ENCODE results near the gene SLC38A9.
A peak's percentile ranks its signal among the peaks of the same experiment; 100 is the strongest.
"Not testable (repeated sequence)": the region's sequence is repeated elsewhere in the genome, so short reads cannot be mapped to it uniquely, and the experiment has no call there.

The SLC38A9 gene

GRCh38 chr5:55712023-55712859 lies at the start of gene SLC38A9:
SLC38A9 (minus strand) TSS chr5:55712324; CDS start chr5:55697958, 14,366 bp downstream.
- Histone ChIP-seq H3K4me3 (peak within 1 kb of the TSS; percentile 88), H3K27ac (peak within 1 kb of the TSS; percentile 12 to 81)
- peak; percentile 96 for DNase-seq (ENCODE audit: low spot score)
- TF ChIP-seq CTCF (IDR thresholded peaks at IDR 0.05), result no peak

- H3K4me3 ChIP-seq; DNase-seq (ENCODE audit: low spot score); H3K27ac ChIP-seq: not testable (repeated sequence)
Measured at GRCh38 chr5:55761721-55762120, 49.6 kb upstream of the SLC38A9 start.

GRCh38 chr5:55758714-55759113 lies 46.6 kb upstream of the SLC38A9 start:
- Histone ChIP-seq H3K4me3 (no peak overlapping the region), H3K27ac (no peak overlapping the region)
- no peak for DNase-seq (ENCODE audit: low spot score)
- no peak for TF ChIP-seq CTCF (IDR thresholded peaks at IDR 0.05)

GRCh38 chr5:55758231-55758630 lies 46.1 kb upstream of the SLC38A9 start:
- DNase-seq (ENCODE audit: low spot score), result no peak
- Histone ChIP-seq H3K4me3 (no peak overlapping the region), H3K27ac (no peak overlapping the region)
- no peak for TF ChIP-seq CTCF (IDR thresholded peaks at IDR 0.05)

GRCh38 chr5:55750499-55750898 lies 38.4 kb upstream of the SLC38A9 start:
- no peak for TF ChIP-seq CTCF (IDR thresholded peaks at IDR 0.05)
- DNase-seq (ENCODE audit: low spot score), result no peak
- Histone ChIP-seq H3K4me3 (no peak overlapping the region), H3K27ac (no peak overlapping the region)

- Histone ChIP-seq H3K4me3 (no peak overlapping the region), H3K27ac (no peak overlapping the region)
- TF ChIP-seq CTCF (IDR thresholded peaks at IDR 0.05), result no peak
- no peak for DNase-seq (ENCODE audit: low spot score)
Measured at GRCh38 chr5:55750063-55750462, 37.9 kb upstream of the SLC38A9 start.

GRCh38 chr5:55749387-55749786 lies 37.3 kb upstream of the SLC38A9 start:
- DNase-seq (ENCODE audit: low spot score), result no peak

More at GRCh38 chr5:55749387-55749786, 37.3 kb upstream of the SLC38A9 start:
- H3K4me3 ChIP-seq, result no peak overlapping the region
- H3K27ac ChIP-seq, result no peak overlapping the region
- no peak for TF ChIP-seq CTCF (IDR thresholded peaks at IDR 0.05)

Data from coronary artery (tissue), 2 donors.